ENCODE results near the gene FRYL.
A peak's percentile ranks its signal among the peaks of the same experiment; 100 is the strongest.

FRYL gene

GRCh38 chr4:48557478-48557877 is 222.6 kb downstream of the FRYL start:
- no peak for DNase-seq (ENCODE audit: low spot score)

- DNase-seq (ENCODE audit: low spot score) = no peak
Measured at GRCh38 chr4:48556268-48556667, 223.8 kb downstream of the FRYL start.

DNA sequence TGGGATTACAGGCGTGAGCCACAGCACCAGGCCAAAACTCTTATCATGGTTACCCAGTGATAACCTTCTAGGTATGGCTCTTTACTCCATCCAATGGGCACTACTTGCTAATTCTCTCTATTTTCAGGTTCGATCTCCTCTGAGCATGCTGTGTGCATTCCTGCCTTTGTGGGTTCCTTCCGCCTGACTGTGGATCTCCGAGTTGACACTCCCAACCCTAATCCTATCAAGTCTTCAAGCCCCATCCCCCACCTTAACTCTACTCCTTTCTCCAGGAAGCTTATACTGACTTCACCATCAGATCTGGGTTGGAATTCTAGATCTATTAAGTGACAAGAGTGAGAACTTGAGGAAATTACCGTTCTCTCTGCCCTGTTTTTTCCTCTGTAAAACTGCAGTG is 225.5 kb downstream of the FRYL start:
- no peak for DNase-seq (ENCODE audit: low spot score)

DNA sequence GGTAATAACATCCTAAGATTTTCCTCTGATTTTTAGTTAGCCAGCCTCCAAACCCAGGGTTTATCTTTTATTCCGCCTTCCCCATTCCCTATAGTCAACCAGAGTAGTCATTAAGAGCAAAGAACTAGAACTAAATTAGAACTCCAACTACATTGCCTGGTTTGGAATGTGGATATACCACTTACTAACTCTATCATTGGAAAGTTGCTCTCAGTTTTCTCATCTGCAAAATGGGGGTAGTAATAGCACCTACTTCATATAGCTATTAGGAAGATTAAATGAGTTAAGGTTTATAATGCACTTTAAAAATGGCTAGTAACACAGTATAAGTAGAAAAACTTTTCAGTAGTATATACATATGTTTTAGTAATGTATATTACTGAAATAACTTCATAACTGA is 226.4 kb downstream of the FRYL start:
- no peak for DNase-seq (ENCODE audit: low spot score)

DNA sequence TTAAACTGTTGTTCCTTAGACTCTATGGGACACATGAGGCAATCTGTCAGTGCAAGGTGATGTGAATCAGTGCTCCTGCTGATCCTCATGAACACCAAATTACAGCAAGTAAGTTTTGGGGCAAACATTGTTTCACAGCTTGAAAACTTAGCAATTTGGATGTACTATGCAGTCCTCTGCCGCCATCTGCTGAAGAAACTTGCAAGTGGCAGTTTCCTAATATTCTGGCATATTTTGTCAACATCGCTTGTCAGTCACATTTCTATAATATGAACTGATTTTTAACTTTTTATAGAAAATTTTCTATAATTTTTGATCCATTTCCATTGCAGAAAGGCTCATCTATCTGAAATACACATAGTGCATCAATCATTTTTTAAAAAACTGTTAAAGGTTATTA is 233.7 kb downstream of the FRYL start:
- DNase-seq (ENCODE audit: low spot score) = peak; percentile 18

- DNase-seq (ENCODE audit: low spot score) = no peak
Measured at GRCh38 chr4:48543796-48544195, 236.3 kb downstream of the FRYL start.

DNA sequence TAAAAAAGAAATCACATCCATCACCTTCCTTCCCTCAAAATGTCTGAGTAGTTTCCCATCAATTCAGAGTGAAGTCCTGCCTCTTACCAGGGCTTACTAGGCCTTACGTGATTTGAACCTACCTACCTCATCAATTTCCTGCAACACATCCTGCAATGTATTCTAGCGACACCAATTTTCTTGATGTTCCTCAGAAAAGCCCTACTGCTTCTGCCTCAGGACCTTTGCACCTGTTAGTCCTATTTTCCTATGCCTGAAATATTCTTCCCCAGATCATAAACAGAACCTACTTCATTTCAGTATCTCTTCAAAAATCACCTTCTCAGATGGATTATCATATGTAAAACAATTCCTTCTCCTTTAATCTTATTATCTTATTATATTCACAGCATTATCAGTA is 237.2 kb downstream of the FRYL start:
- no peak for DNase-seq (ENCODE audit: low spot score)

DNA sequence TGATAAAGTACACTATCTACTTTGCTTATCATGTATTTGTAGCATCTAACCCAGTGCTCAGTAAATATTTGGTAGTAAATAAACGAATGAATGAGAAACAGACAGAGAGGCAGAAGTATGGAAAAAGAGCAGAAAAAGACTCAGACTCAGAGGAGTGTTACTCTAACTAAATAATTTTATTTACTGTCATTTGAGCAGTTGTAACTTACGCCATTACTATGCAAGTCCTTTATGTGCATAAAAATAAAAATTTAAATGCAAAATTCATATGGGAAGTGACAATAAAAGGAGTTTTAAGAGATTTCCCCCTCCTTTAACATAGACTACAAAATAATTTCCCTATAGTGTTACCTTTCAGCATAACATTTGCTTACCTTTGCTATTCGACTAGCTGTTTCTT is 240.5 kb downstream of the FRYL start:
- no peak for DNase-seq (ENCODE audit: low spot score)

DNA sequence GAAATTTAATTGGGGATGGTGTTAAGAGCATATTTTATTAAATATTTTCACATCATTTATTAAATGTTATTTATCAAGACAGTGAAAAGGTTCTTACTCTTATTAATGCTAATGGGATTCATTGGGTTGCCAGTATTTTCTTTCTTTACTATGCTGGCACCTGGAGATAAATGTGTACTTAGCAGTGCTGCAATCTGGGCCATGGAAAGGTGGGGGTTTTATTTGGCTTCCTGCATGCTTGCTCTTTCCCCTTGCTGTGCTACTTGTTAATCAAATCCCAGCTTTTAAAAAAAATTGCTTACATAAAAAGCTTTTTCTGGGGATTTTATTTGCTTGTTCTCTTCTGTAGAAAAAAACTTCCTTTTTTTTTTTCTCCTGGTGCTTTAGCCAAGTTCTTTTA is 241.7 kb downstream of the FRYL start:
- DNase-seq (ENCODE audit: low spot score) = no peak

DNA sequence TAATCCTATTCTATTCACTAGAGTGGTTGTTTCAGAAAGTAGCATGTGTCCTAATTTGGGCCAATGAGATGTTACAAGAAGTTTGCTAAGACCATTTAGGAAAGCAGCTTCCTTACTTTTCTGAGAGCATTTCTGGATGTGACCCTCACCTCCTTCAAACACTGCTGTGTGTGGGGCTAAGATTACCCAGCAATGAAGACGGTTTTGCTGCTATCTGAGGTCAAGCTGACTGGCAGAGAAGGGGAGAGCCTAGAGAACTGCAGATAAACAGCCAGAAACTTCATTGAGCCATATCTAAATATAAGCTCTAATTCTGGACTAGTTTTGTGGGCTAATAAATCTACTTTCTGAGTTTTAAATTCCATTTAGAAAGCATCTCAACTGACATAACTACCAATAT is 253.7 kb downstream of the FRYL start:
- no peak for DNase-seq (ENCODE audit: low spot score)

- no peak for DNase-seq (ENCODE audit: low spot score)
Measured at GRCh38 chr4:48518143-48518542, 261.9 kb downstream of the FRYL start.

- no peak for DNase-seq (ENCODE audit: low spot score)
Measured at GRCh38 chr4:48509543-48509942, 270.5 kb downstream of the FRYL start.

DNA sequence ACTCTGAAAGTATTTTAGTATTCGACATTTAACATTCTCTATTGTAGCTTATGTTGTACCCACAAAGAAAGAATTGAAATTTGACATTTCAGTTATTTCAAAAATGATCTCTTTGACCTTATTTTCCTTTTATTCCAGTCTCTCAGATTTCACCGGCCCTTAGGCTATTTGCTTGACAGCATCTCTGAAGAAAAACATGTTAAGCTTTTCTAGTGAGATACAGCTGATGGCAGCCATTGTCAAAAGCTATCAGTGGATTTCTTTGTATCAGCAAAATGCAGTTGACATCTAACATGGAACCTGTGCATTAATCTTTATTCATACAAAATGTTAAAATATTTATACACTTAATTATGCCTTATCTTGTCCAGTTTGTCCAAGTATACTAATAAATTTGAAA is 273.4 kb downstream of the FRYL start:
- no peak for DNase-seq (ENCODE audit: low spot score)

DNA sequence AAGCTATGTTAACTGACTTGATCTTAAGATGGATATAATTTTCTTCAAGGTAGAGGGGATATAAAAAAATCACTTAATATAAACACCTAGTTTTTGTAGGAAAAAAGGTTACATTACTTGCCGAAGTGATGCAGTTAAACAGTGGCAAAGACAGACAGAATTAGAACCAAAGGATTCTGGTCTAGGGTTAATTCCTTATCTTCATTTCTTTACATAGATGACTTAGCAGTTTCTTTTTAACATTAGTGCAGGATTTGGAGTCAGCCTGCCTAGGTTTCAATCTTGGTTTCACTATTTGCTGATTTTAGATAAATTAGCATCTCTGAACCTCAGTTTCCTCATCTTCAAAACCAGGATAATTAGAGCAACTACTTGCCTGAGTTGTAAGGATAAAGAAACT is 275.7 kb downstream of the FRYL start:
- no peak for DNase-seq (ENCODE audit: low spot score)

- no peak for DNase-seq (ENCODE audit: low spot score)
Measured at GRCh38 chr4:48504026-48504330, 276.1 kb downstream of the FRYL start.

- DNase-seq (ENCODE audit: low spot score) = no peak
Measured at GRCh38 chr4:48503233-48504025, 276.6 kb downstream of the FRYL start.

DNA sequence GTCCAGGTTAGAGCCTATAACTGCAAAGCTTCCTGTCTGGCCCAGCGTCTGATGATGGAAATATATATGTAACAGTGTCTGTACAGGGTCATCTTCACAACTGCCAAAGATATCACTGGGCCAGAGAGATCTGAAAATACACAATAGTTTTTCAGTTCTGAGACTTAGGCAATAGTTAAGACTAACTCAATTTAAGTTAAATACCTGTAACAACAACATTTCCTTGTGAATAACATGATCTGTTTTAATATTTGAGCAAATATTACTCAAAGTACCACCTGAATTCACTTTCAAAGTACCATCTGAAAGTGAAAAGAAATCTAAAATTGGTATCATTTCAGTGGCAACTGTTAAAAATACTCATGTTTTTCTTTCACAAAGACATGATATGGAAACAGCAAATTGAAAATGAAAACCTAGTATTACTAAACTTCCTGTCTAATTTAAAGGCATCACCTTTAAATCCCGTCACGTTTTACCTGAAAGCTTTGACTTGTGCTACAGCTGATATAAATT is 280.5 kb downstream of the FRYL start:
- no peak for DNase-seq (ENCODE audit: low spot score)

- DNase-seq (ENCODE audit: low spot score) = no peak
Measured at GRCh38 chr4:48498895-48499294, 281.2 kb downstream of the FRYL start.

- no peak for DNase-seq (ENCODE audit: low spot score)
Measured at GRCh38 chr4:48495941-48496340, 284.1 kb downstream of the FRYL start.

GRCh38 chr4:48493452-48494100 is 286.5 kb downstream of the FRYL start:
- no peak for DNase-seq (ENCODE audit: low spot score)

GRCh38 chr4:48491514-48492176 is 288.4 kb downstream of the FRYL start:
- DNase-seq (ENCODE audit: low spot score) = no peak

DNA sequence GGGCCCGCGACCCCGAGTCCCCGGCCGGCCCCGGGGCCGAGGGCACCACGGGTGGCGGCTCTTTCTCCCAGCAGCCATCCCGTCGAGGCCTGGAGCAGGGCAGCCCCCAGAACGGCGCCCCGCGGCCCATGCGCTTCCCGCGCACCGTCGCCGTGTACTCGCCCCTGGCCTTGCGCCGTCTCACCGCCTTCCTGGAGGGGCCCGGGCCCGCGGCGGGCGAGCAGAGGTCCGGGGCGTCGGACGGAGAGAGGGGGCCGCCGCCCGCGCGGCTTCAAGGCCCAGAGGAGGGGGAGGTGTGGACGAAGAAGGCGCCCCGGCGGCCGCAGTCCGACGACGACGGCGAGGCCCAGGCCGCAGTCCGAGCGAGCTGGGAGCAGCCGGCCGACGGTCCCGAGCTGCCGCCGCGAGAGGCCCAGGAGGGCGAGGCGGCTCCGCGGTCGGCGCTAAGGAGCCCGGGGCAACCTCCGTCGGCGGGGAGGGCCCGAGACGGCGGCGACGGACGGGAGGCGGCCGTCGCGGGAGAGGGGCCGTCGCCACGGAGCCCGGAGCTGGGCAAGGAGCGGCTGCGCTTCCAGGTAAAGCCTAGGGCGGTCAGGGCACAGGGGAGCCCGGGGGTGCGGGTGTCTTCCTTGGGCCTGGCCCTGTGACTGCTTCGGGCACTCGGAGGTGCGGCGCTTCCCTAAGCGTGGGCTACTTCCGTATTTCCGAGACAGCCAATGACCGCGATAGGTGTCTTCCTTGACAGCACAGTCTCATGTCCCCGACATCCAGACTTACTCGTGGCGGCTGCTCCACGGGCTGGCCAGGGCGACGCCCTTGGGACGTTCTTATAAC is 289.2 kb downstream of the FRYL start:
- DNase-seq (ENCODE audit: low spot score) = peak; percentile 13

Measured in GM03348 (cell line).